ENCODE measurements around the gene ZBBX.
"Not testable (repeated sequence)": the region's sequence is repeated elsewhere in the genome, so short reads cannot be mapped to it uniquely, and the experiment has no call there.

The ZBBX gene, protein sequence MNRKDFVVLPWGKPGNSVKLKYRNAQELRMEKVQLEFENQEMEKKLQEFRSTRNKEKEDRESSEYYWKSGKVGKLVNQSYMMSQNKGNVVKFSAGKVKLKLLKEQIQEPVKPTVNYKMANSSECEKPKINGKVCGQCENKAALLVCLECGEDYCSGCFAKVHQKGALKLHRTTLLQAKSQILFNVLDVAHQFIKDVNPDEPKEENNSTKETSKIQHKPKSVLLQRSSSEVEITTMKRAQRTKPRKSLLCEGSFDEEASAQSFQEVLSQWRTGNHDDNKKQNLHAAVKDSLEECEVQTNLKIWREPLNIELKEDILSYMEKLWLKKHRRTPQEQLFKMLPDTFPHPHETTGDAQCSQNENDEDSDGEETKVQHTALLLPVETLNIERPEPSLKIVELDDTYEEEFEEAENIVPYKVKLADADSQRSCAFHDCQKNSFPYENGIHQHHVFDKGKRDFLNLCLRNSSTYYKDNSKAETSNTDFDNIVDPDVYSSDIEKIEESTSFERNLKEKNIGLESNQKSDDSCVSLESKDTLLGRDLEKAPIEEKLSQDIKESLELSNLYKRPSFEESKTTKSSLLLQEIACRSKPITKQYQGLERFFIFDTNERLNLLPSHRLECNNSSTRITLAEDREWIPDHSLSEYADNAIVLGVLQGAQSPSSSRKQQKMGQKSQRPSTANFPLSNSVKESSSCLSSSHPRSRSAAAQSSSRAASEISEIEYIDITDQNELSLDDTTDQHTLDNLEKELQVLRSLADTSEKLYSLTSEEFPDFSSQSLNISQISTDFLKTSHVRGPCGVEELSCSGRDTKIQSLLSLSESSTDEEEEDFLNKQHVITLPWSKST

DNA sequence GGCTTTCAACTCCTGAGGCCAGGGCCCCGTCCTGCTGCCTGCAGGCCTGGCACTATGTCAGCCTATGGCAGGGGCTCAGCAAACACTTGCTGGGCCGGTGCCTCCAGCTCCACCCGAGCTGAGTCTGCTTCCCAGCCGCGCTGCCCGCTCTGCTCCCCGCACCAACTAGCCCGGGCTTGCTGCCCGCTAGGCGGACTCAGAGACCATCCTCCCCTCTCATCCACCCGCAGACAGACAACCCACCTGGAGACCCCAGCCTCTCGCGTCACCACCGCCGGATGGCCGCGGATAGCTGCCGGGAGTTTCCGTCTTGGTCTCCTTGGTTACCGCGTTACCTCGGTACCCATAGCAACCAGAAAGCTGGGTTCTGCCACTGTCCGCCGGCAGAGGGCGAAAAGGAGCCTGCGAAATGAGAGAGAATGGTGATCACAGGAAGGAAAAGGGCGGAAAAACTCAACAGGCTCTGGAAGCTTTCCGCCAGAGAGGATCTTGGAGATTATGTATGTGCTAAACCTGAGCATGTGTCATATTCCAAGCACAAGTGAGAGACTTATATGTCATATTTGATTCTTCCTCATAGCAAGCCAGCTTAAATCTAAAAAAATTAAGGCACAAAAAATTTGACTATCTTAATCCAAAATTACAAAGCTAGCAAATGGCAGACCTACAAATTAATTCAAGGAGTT lies at the start of gene ZBBX:
ZBBX (minus strand) TSS at position 294 of the 686 bp plus-strand sequence. CDS start 7,396 bp downstream, outside the sequence.
- peak; percentile 86 to 92 for ATAC-seq

GRCh38 chr3:167426962-167427361 lies 46.9 kb upstream of the ZBBX start:
- not testable (repeated sequence) for ATAC-seq

- not testable (repeated sequence) for ATAC-seq
Observed at GRCh38 chr3:167422396-167422795, 42.3 kb upstream of the ZBBX start.

DNA sequence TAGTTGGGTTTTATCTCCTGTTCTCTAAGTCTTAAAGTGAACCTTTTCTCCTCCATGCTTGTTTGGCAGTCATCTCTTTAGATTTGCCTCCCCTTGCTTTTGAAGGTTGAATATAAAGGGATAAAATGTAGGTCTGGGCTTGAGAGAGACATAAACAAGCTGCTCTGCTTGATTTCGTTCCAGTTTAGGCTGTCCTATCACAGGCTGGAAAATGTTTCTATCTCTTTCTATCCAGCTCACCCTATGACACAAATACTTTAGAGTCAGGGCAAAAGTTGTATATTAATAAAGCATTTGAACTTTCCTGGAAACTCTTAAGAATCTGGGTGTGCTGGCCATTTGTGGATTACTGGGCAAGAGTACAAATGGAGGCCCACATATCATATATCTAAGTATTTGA lies 29.5 kb upstream of the ZBBX start:
- ATAC-seq = no peak

DNA sequence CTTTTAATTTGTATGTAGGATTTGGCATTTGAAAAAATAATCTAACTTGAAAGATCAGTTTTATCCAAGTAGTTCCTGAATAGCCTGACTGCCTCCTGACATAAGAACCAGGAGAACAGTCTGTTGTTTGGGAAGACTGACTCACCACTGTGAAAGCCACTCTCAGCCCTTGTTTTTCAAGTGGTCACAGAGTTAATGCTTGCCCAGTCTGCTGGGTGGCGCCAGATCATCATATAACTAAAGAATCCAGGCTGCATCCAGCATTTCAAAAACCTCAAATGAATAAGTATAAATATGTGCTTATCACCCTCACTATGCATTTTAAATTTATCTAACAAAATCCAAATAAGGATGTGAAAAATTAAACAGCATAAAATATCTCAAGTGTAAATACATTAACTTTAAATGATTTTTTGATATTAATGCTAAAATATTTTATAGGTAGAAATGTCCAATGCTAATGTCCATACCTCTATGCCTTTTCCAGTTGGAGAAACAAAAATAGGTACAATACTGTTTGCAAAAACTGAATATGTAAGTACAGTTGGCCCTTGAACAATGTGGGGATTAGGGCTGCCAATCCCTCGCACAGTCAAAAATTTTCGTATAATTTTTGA lies 26.9 kb upstream of the ZBBX start:
- ATAC-seq = no peak

- ATAC-seq = no peak
Observed at GRCh38 chr3:167397826-167398225, 17.7 kb upstream of the ZBBX start.

DNA sequence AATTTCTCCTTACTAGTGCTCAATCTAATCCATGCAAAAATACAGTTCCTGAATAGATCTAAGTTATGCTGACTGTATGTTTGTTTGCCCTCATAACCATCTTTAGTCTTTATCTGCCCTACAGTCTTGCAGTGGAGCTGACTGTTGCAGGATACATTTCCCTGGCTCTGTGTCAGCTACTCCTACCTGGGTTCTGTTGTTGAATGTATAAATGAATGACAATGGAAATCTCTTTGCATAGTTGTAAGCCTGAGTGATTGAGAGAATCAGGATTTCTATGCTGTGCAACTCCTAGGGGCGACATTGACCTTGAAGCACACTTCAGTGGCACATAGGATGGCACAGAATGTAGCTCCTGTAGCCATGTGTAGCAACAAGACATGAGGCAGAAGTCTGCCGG lies 16.0 kb upstream of the ZBBX start:
- no peak for ATAC-seq

DNA sequence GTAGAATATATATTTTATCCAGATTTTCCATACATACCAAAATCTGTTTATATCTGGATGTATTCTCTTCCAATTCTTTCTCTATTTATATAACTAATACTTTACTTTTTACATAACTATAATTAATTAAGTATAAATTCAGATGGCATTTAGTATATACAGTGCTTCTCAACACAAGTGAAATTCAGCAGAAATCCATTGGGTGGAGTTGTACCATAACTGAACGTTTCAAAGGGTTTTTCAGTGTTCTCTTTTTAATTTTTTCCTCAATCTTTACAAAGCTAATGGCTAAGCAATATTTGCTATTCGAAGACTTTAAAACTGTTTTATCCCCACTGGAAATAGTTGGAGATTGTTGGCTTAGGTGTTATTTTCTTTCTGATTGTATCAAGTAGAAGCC lies 13.9 kb upstream of the ZBBX start:
- ATAC-seq = no peak

GRCh38 chr3:167382155-167382554 lies 2.1 kb upstream of the ZBBX start:
- no peak for ATAC-seq

GRCh38 chr3:167375478-167375877 lies 4.6 kb downstream of the ZBBX start:
- ATAC-seq = no peak

DNA sequence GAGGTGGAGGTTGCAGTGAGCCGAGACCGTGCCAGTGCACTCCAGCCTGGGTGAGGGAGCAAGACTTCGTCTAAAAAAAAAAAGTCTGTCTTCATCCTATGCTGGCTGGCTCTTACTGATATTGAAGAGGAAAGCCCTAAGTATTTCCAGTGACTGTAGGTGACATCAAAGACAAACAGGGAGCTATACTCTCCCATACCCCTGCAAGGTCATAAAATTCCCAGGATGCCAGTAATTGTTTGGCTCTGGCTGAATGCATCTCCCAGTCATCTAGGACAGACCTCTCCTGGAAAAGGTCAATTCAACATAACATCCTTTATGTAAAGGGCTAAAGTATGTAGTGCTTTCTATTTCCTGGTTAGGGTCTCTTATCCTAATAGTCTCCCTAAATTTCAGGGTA lies 8.0 kb downstream of the ZBBX start:
- ATAC-seq = no peak

- no peak for ATAC-seq
Observed at GRCh38 chr3:167361948-167362347, 18.1 kb downstream of the ZBBX start.

DNA sequence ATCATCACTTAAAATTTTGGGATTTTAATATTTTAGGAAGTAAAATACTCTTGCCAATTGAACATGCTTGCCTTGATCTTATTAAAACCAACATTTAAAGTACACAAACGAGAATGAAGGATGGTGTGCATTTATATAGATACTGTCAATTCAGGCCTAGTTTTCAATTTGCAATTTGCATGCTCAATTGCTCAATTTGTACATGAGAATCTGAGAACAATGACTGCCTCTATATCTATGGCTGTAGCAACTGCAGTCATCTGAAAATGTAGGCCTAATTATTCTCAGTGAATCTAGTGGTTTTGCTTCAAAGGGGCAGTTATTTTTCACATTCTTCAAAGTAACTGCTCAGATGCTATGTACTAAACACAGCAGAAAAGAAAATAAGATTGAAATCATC lies 18.8 kb downstream of the ZBBX start:
- no peak for ATAC-seq

DNA sequence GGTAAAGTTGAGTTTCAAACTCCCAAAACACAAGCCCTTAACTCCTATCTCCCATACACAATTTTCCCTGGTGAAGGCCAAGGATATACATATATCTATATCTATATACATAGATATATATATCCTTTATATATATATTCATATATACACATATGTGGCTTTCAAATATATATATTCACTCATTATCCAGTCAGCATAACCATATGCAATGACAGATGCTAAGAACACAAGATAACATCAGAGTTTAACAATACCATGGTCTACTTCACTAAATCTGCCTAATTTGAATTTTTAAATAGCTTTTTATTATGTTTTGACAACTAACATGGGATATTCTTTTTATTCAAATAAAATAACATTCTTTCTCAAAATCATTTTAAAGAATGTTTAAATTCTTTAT lies 24.7 kb downstream of the ZBBX start:
- no peak for ATAC-seq

- no peak for ATAC-seq
Observed at GRCh38 chr3:167354751-167355150, 25.3 kb downstream of the ZBBX start.

DNA sequence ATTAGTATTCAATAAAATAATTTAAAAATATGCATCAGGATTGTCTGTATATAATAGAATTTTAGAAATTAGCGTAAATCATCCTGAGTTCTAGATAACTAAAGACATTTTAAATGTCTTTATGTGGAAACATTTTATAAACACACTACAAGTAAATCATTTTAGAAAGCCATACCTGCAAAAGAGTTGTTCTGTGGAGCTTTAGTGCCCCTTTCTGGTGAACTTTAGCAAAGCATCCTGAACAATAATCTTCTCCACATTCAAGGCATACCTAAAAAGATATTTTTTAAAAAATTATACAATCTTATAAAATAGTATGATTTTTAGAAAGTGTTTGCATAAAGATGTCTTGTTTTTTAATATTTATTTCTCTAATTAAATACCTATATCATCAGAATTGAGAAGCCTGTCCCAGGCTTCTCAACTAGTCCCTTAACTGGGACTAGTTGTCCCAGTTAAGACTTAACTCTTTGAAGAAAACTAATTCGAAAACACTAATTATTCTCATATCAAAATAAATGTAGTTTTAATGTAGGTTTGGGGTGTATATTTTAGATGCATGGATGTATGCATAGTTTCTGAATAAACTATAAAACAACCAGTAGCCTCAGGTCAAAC lies 29.7 kb downstream of the ZBBX start:
- no peak for ATAC-seq

GRCh38 chr3:167346171-167346570 lies 33.9 kb downstream of the ZBBX start:
- ATAC-seq = no peak

- no peak for ATAC-seq
Observed at GRCh38 chr3:167330993-167331785, 48.9 kb downstream of the ZBBX start.

GRCh38 chr3:167323572-167323971 lies 56.5 kb downstream of the ZBBX start:
- no peak for ATAC-seq

DNA sequence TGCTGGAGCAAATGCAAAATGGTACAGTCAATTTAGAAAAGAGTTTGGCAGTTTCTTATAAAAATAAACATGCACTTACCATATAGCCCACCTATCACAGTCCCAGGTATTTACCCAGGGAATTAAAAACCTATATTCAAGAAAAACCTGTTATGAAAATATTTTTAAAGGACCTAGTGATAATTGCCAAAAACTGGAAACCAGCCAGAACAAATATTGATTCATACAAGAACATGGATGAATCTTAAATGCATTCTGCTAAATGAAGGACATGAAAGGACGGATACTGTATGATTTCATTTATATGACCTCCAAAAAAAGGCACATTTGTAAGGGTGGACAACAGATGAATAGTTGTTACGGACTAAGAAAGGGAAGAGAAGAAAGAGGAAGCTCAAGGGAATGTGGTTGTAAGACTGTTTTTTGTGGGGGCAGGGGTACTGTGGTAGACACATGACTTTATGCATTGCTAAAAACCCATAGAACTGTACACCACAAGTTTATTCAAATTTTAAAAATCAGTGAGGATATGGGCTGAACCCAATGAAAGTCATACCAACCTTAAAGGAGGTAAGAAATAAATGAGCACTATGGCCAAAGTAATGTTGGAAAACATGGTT lies 61.0 kb downstream of the ZBBX start:
- ATAC-seq = no peak

- no peak for ATAC-seq
Observed at GRCh38 chr3:167318306-167318705, 61.8 kb downstream of the ZBBX start.
